GM21529 (cell line): Measurements from ENCODE around the gene SENP7.
"Not testable (repeated sequence)": the region's sequence is repeated elsewhere in the genome, so short reads cannot be mapped to it uniquely, and the experiment has no call there.

Source experiments
- ATAC-seq: cut with Tn5 transposase; IDR thresholded peaks from one replicate; pipeline ENCODE4 v1.9.1; 2021; ENCODE audit not compliant: unreplicated experiment

SENP7 gene

GRCh38 chr3:101362406-101362805 lies 150.6 kb downstream of the SENP7 start:
- ATAC-seq, result no peak

DNA sequence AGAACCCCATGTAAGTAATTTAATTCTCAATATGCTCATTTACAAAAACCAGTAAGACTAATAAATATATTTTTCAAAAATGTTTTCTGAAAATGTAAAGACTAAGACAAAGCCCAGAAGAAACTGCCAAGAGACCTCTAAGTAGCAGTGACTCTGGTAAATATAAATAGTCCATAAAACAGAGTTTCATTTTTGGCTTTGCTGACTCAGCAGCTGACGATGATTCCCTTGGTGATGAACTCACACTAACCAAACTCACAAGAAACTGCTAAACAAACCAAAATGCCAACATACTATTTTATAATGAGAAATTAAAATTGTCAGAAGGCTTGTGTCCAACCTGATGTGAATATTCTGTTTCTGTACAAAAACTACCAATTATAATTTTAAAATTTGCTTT lies 161.2 kb downstream of the SENP7 start:
- no peak for ATAC-seq

GRCh38 chr3:101340591-101340990 lies 172.4 kb downstream of the SENP7 start:
- ATAC-seq, result no peak

DNA sequence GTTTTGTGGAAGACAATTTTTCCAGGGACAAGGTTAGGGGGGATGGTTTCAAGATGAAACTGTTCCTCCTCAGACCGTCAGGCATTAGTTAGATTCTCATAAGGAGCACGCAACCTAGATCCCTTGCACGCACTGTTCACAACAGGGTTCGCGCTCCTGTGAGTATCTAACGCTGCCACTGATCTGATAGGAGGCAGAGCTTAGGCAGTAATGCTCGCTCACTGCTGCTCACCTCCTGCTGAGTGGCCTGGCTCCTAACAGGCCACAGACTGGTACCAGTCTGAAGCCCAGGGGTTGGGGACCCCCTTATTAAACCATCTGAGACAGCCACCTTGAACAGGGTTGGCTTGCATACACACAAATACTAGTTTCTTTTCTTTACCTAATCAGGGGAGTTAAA lies 179.1 kb downstream of the SENP7 start:
- no peak for ATAC-seq

DNA sequence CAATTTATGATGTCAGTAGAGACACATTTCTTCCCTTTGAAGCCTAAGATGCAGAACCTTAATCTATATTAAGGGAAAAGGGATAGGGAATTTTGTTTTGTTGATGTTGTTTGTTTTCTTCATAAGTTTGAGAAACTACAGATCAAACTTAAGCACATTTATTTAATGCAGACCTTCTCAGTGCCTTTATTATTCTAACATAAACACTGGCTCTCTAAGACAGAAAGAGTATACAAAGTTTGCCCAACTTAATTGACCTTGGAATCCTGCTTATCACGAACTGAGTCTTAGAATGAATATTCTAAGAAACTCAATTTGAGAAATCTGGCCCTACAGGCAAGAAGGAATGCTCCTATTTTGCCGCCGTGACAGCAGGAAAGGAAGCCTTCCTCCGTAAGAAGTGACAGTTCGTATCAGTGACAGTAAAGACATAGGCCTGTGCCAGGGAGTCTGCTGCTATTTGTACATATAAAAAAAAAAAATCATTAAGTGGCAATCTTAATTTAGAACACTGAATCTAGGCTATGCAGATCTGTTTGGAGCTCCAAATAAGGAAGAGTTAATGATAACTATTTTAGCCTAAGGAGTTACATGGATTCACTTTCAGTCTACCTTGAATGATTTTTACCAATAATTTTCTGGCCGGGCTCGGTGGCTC lies 183.9 kb downstream of the SENP7 start:
- ATAC-seq, result no peak

- no peak for ATAC-seq
Observed at GRCh38 chr3:101325393-101326134, 187.4 kb downstream of the SENP7 start.

- ATAC-seq, result no peak
Observed at GRCh38 chr3:101320475-101320874, 192.5 kb downstream of the SENP7 start, which contains the start of gene IMPG2. Gene IMPG2, minus strand, starts transcription at chr3:101320575. Its CDS starts 203 bp downstream, at chr3:101320372.

DNA sequence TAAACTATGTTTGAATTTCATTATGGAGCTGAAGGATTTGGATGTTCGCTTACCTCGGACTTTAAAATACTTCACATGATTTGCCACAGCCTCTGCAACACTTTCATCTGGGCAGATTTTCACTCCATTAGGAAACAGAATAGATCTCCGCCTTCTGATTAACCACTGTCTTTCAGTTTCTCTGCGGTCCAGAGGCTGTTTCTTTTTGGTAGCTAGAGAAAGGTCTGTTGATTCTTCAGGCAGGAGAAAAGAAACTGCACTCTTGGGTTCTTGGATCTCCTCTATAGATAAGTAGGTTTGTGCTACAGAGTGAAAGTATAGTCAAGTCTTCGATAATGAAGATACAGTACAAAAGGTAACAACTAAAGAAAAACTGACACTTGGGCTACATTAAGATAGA lies 193.5 kb downstream of the SENP7 start:
- ATAC-seq, result no peak

DNA sequence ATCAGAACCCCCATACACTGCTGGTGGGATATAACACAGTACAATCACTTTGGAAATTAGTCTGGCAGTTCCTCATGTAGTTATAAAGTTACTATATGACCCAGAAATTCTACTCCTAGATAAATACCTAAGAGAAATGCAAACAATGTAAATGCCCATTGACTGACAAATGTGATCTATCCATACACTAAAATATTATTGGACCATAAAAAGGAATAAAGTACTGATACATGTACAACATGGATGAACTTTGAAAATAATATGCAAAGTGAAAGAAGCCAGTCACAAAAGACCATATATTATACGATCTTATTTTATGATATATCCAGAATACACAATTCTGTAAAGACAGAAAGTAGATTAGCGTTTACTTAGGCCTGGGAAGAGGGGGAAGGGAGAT lies 200.5 kb downstream of the SENP7 start:
- ATAC-seq, result no peak

DNA sequence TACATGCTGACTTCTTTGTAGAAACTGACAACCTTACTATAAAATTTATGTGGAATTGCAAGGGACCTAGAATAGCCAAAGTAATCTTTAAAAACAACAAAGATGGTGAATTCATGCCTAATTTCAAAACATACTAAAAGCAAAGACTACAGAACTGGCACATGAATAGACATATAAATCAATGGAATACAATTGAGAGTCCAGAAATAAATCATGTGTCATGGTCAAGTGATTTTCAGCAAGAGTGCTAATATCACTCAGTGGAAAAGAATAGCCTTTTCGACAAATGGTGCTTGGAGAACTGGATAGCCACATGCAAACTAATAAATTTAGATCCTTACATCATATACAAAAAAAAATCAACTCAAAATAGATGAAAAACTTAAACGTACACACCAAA lies 201.3 kb downstream of the SENP7 start:
- no peak for ATAC-seq

GRCh38 chr3:101310978-101311375 lies 202.0 kb downstream of the SENP7 start:
- no peak for ATAC-seq

- ATAC-seq, result not testable (repeated sequence)
Observed at GRCh38 chr3:101308147-101308772, 204.8 kb downstream of the SENP7 start.

DNA sequence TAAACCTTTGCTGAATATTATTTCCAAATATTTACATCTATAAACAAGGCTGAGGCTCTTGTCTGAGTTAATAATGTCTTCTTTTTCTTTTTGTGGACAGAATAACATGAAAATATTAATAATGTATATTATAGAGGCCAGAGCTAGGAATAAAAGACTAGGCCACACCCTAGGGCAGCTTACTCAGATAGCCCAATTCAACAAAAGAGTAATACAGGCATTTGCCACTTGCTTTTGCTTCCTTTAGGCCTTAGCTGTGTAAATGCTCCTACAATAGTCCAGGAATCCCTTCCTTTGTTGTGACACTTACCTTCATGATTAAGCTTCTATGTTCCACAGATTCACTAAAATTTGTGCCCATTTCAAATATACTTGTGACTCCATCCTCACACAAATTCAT lies 209.2 kb downstream of the SENP7 start:
- ATAC-seq, result no peak

- no peak for ATAC-seq
Observed at GRCh38 chr3:101303089-101303731, 209.8 kb downstream of the SENP7 start.

- no peak for ATAC-seq
Observed at GRCh38 chr3:101300073-101300472, 212.9 kb downstream of the SENP7 start.

DNA sequence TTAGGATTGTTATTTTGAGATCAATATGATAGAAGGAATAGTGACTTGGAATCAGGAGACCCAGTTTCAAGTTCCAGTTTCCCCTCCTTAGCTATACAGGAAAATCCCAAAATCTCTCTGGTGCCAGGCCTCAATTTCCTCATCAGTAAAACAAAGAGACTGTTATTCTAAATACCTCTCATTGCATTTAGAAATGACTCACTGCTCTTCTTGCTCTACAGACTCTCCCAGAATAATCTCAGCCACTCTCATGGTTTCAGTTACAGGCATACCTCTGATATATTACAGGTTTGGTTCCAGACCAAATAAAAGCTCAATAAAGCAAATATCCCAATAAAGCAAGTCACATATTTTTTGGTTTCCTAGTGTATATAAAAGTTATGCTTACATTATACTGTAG lies 221.0 kb downstream of the SENP7 start:
- ATAC-seq, result no peak

GRCh38 chr3:101288294-101288693 lies 224.7 kb downstream of the SENP7 start:
- no peak for ATAC-seq

DNA sequence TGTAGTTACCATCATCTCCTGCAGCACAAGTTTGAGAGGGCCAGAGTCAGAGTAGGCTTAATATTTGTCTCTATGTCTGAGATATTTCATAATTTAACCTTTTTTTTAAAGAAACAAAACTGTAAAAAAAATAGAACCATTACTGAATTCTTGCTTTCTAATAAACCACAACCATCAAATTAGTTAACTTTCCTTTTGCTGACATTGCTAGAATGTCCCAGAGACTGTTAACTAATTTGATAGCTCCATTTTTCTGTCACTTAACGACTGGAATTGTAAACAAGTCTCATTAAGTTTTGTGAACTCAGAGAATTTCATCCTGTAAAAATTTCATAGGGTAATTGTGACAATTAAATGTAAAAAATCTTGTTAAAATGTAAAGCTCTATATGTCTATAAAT lies 228.3 kb downstream of the SENP7 start:
- ATAC-seq, result no peak

- no peak for ATAC-seq
Observed at GRCh38 chr3:101281521-101282030, 231.4 kb downstream of the SENP7 start.

- no peak for ATAC-seq
Observed at GRCh38 chr3:101279765-101280385, 233.1 kb downstream of the SENP7 start.

- ATAC-seq, result no peak
Observed at GRCh38 chr3:101279162-101279561, 233.8 kb downstream of the SENP7 start.
